ENCODE data around the gene CTPS1.

The CTPS1 gene

GRCh38 chr1:40969445-40969844 is 10.1 kb upstream of the CTPS1 start:
- TF ChIP-seq, protein P1, sequence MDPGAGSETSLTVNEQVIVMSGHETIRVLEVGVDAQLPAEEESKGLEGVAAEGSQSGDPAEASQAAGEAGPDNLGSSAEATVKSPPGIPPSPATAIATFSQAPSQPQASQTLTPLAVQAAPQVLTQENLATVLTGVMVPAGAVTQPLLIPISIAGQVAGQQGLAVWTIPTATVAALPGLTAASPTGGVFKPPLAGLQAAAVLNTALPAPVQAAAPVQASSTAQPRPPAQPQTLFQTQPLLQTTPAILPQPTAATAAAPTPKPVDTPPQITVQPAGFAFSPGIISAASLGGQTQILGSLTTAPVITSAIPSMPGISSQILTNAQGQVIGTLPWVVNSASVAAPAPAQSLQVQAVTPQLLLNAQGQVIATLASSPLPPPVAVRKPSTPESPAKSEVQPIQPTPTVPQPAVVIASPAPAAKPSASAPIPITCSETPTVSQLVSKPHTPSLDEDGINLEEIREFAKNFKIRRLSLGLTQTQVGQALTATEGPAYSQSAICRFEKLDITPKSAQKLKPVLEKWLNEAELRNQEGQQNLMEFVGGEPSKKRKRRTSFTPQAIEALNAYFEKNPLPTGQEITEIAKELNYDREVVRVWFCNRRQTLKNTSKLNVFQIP (CRISPR knock-in tag; IDR thresholded peaks at IDR 0.05; ENCODE audit: borderline replicate concordance, low read depth) = no peak
- TF ChIP-seq SNAI2 (CRISPR knock-in tag; IDR thresholded peaks at IDR 0.05) (no peak), TCF4 (CRISPR knock-in tag; IDR thresholded peaks at IDR 0.05; ENCODE audit: borderline replicate concordance) (no peak), ZNF70 (CRISPR knock-in tag; IDR thresholded peaks at IDR 0.05) (no peak), CREB5 (CRISPR knock-in tag; IDR thresholded peaks at IDR 0.05; ENCODE audit: low read depth) (no peak), TOX (CRISPR knock-in tag; IDR thresholded peaks at IDR 0.05; ENCODE audit: borderline replicate concordance) (no peak), RARB (CRISPR knock-in tag; IDR thresholded peaks at IDR 0.05) (no peak), ZFP3 (CRISPR knock-in tag; IDR thresholded peaks at IDR 0.05) (no peak)
- TF ChIP-seq, protein P2, sequence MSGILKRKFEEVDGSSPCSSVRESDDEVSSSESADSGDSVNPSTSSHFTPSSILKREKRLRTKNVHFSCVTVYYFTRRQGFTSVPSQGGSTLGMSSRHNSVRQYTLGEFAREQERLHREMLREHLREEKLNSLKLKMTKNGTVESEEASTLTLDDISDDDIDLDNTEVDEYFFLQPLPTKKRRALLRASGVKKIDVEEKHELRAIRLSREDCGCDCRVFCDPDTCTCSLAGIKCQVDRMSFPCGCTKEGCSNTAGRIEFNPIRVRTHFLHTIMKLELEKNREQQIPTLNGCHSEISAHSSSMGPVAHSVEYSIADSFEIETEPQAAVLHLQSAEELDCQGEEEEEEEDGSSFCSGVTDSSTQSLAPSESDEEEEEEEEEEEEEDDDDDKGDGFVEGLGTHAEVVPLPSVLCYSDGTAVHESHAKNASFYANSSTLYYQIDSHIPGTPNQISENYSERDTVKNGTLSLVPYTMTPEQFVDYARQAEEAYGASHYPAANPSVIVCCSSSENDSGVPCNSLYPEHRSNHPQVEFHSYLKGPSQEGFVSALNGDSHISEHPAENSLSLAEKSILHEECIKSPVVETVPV (CRISPR knock-in tag; IDR thresholded peaks at IDR 0.05) = no peak
- TF ChIP-seq, protein P3, sequence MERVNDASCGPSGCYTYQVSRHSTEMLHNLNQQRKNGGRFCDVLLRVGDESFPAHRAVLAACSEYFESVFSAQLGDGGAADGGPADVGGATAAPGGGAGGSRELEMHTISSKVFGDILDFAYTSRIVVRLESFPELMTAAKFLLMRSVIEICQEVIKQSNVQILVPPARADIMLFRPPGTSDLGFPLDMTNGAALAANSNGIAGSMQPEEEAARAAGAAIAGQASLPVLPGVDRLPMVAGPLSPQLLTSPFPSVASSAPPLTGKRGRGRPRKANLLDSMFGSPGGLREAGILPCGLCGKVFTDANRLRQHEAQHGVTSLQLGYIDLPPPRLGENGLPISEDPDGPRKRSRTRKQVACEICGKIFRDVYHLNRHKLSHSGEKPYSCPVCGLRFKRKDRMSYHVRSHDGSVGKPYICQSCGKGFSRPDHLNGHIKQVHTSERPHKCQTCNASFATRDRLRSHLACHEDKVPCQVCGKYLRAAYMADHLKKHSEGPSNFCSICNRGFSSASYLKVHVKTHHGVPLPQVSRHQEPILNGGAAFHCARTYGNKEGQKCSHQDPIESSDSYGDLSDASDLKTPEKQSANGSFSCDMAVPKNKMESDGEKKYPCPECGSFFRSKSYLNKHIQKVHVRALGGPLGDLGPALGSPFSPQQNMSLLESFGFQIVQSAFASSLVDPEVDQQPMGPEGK (CRISPR knock-in tag; IDR thresholded peaks at IDR 0.05; ENCODE audit: borderline replicate concordance) = no peak
- no peak for ATAC-seq

GRCh38 chr1:40971966-40972365 is 7.5 kb upstream of the CTPS1 start:
- TF ChIP-seq TOX (CRISPR knock-in tag; IDR thresholded peaks at IDR 0.05; ENCODE audit: borderline replicate concordance) (no peak), RARB (CRISPR knock-in tag; IDR thresholded peaks at IDR 0.05) (no peak), BACH2 (CRISPR knock-in tag; IDR thresholded peaks at IDR 0.05; ENCODE audit: borderline replicate concordance) (no peak), PPARA (CRISPR knock-in tag; IDR thresholded peaks at IDR 0.05; ENCODE audit: borderline replicate concordance) (no peak), TCF4 (CRISPR knock-in tag; IDR thresholded peaks at IDR 0.05; ENCODE audit: borderline replicate concordance) (no peak), ZNF565 (CRISPR knock-in tag; conservative IDR thresholded peaks at IDR 0.05; ENCODE audit: low read depth) (no peak), GLIS3 (CRISPR knock-in tag; IDR thresholded peaks at IDR 0.05) (no peak), OSR1 (CRISPR knock-in tag; IDR thresholded peaks at IDR 0.05) (no peak), SNAI2 (CRISPR knock-in tag; IDR thresholded peaks at IDR 0.05) (no peak), ZNF70 (CRISPR knock-in tag; IDR thresholded peaks at IDR 0.05) (no peak), ARNTL (CRISPR knock-in tag; IDR thresholded peaks at IDR 0.05; ENCODE audit: borderline replicate concordance, low read depth) (no peak), ESRRG (CRISPR knock-in tag; IDR thresholded peaks at IDR 0.05) (no peak)
- TF ChIP-seq, protein P1 (CRISPR knock-in tag; IDR thresholded peaks at IDR 0.05; ENCODE audit: borderline replicate concordance, low read depth) = no peak
- TF ChIP-seq, protein P3 (CRISPR knock-in tag; IDR thresholded peaks at IDR 0.05; ENCODE audit: borderline replicate concordance) = no peak
- ATAC-seq = no peak

- no peak for ATAC-seq
- TF ChIP-seq BACH2 (CRISPR knock-in tag; IDR thresholded peaks at IDR 0.05; ENCODE audit: borderline replicate concordance) (no peak), TCF4 (CRISPR knock-in tag; IDR thresholded peaks at IDR 0.05; ENCODE audit: borderline replicate concordance) (no peak), OSR1 (CRISPR knock-in tag; IDR thresholded peaks at IDR 0.05) (no peak), ZC3H10 (CRISPR knock-in tag; IDR thresholded peaks at IDR 0.05) (no peak), ZNF70 (CRISPR knock-in tag; IDR thresholded peaks at IDR 0.05) (no peak), ZNF8 (CRISPR knock-in tag; IDR thresholded peaks at IDR 0.05) (no peak), CREB5 (CRISPR knock-in tag; IDR thresholded peaks at IDR 0.05; ENCODE audit: low read depth) (no peak), ISL1 (CRISPR knock-in tag; IDR thresholded peaks at IDR 0.05) (no peak), TOX (CRISPR knock-in tag; IDR thresholded peaks at IDR 0.05; ENCODE audit: borderline replicate concordance) (no peak)
- TF ChIP-seq, protein P2 (CRISPR knock-in tag; IDR thresholded peaks at IDR 0.05) = no peak
- TF ChIP-seq, protein P1 (CRISPR knock-in tag; IDR thresholded peaks at IDR 0.05; ENCODE audit: borderline replicate concordance, low read depth) = no peak
Observed at GRCh38 chr1:40973912-40974311, 5.6 kb upstream of the CTPS1 start.

Measured in SK-N-SH treated with all-trans-retinoic acid at 6 μM for 48 hours (cell line).